AG10803 (cell line): ENCODE data around the gene CEP112.

Source experiments
- DNase-seq: peaks from one replicate; pipeline ENCODE4 v3.0.0; 2010; ENCODE audit warnings: low read depth
- H3K4me3 ChIP-seq: 2 replicates; pipeline ENCODE4 v1.5.1; 2011; ENCODE audit warnings: mild to moderate bottlenecking, low read length, control low read depth
- TF ChIP-seq, protein P1 (sequence below): conservative IDR thresholded peaks from 2 replicates; pipeline ENCODE4 v1.5.1; 2011; ENCODE audit warnings: mild to moderate bottlenecking, low read length, control low read depth, inconsistent platforms

The CEP112 gene

DNA sequence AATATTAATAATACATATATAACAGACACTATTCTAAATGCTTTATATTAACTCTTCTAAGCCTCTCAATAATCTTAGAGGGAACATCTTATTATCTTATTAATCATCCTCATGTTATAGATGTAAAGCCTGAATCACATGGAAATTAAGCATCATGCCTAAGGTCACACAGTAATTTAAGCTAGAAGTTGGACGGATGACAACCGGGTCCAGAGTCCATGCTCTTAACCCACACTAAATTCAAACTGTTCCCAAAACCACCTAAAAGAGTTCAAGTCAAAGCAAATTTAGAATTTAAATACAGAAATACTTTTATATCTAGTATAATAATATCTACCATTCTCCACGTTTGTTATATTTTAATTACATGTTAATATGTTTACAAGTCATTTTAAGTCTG lies 193.3 kb downstream of the CEP112 start:
- DNase-seq, result no peak
- no peak overlapping the region for H3K4me3 ChIP-seq
- TF ChIP-seq, protein P1, sequence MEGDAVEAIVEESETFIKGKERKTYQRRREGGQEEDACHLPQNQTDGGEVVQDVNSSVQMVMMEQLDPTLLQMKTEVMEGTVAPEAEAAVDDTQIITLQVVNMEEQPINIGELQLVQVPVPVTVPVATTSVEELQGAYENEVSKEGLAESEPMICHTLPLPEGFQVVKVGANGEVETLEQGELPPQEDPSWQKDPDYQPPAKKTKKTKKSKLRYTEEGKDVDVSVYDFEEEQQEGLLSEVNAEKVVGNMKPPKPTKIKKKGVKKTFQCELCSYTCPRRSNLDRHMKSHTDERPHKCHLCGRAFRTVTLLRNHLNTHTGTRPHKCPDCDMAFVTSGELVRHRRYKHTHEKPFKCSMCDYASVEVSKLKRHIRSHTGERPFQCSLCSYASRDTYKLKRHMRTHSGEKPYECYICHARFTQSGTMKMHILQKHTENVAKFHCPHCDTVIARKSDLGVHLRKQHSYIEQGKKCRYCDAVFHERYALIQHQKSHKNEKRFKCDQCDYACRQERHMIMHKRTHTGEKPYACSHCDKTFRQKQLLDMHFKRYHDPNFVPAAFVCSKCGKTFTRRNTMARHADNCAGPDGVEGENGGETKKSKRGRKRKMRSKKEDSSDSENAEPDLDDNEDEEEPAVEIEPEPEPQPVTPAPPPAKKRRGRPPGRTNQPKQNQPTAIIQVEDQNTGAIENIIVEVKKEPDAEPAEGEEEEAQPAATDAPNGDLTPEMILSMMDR, result no peak

GRCh38 chr17:65994679-65995078 lies 197.3 kb downstream of the CEP112 start:
- no peak overlapping the region for H3K4me3 ChIP-seq
- TF ChIP-seq, protein P1, result no peak
- no peak for DNase-seq

- no peak for DNase-seq
- H3K4me3 ChIP-seq, result no peak overlapping the region
- TF ChIP-seq, protein P1, result no peak
Observed at GRCh38 chr17:65994114-65994513, 197.8 kb downstream of the CEP112 start.

- no peak for DNase-seq
- TF ChIP-seq, protein P1, result no peak
Observed at GRCh38 chr17:65990593-65990992, 201.3 kb downstream of the CEP112 start.

DNA sequence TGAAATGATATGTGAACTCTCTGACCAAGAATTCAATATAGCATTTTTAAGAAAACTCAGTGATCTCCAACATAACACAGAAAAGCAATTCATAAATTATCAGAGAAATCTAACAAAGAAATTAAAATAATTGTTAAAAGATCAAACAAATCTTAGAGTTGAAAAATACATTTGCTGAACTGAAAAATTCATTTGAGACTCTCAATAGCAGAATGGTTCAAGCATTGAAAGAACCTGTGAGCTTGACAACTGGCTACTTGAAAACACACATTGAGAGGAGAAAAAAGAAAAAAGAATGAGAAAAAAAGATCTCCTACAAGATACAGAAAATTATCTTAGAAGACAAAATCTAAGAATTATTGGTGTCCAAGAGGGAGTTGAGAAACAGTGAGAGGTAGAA lies 203.5 kb downstream of the CEP112 start:
- H3K4me3 ChIP-seq, result no peak overlapping the region
- DNase-seq, result no peak
- TF ChIP-seq, protein P1, result no peak

More at GRCh38 chr17:65990593-65990992, 201.3 kb downstream of the CEP112 start:
- no peak overlapping the region for H3K4me3 ChIP-seq

- DNase-seq, result peak; percentile 26
Observed at GRCh38 chr17:65987988-65988387, 203.9 kb downstream of the CEP112 start.

DNA sequence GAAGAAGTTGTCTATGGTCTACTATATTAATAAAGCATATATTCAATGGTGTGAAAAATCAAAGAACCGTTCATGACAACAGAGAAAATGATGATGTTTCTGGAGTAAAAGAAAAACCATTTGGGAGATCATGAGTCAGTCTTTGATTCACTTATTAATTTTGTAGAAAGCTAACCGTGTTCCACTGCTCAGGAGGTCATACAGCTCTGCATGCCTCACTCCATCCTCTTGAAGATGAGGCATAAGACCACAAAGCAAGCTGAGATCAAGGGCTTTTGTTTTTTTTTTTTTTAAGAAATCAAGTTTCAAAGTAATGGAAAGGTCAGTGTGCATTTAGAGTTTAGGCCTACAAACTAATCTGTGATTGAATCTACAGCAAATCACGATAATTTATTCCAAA lies 206.4 kb downstream of the CEP112 start:
- TF ChIP-seq, protein P1, result no peak

More at GRCh38 chr17:65987988-65988387, 203.9 kb downstream of the CEP112 start:
- TF ChIP-seq, protein P1, result peak; percentile 61
- no peak overlapping the region for H3K4me3 ChIP-seq

More for the DNA sequence above, 206.4 kb downstream of the CEP112 start:
- H3K4me3 ChIP-seq, result no peak overlapping the region
- DNase-seq, result no peak
